Fibroblast of skin of right quadriceps (primary cell): ENCODE results near the gene MLF2.

ENCODE experiments used
- DNase-seq: peaks from one replicate; pipeline ENCODE4 v3.0.0-alpha.2; 2013

The MLF2 gene

DNA sequence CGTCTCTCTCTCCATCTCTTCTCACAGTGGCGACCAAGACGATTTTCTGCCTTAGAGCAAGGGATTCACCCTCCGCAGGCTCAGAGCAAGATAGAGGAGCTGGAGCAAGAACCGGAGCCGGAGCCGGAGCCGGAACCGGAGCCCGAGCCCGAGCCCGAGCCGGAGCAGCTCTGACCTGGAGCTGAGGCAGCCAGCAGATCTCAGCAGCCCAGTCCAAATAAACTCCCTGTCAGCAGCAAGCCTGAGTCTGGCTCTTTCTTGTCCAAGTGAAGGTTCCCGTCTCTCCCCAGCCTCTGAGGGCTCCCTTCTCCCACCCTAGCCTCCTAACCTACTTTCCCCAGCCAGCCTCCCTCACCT lies 25.3 kb upstream of the MLF2 start:
- DNase-seq = no peak

DNA sequence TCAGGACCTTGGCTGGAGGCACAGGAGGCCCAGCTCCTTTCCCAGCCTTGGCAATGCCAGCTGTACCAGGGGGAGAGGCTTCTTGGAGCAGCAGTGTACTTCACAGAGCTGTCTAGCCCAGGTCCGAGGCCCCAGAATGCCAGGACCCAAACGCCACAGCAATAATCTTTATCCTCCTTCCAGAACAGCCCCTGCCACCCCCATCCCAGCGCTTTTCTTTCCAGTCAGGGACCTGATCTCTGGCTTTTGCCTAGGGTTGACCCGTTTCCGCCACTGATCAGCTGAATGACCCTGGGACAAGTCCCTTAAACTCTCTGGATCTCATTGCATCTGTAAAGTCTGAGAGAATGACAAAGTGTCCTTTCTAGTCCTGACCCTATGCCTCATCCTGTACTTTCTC lies 24.4 kb upstream of the MLF2 start:
- DNase-seq = no peak

GRCh38 chr12:6775185-6776174 lies 22.5 kb upstream of the MLF2 start:
- DNase-seq = no peak

DNA sequence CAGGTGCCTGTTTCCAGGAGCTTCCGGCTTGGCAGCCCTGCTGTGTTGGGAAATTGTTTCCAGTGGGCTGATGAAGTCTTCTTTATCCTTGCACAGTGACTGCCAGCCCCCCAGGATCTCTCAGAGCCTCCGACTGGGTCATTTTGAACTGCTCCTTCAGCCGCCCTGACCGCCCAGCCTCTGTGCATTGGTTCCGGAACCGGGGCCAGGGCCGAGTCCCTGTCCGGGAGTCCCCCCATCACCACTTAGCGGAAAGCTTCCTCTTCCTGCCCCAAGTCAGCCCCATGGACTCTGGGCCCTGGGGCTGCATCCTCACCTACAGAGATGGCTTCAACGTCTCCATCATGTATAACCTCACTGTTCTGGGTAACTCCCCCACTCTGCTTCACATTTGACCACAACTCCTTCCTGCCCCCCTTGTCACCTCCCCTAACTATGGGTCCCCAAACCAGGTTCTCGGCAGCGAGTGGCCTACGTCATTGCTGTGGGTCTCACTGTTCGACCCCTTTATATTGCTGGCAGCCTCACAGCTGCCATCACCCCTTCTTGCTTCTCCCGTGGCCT lies 21.6 kb upstream of the MLF2 start:
- no peak for DNase-seq

- no peak for DNase-seq
Observed at GRCh38 chr12:6773590-6774351, 20.8 kb upstream of the MLF2 start.

DNA sequence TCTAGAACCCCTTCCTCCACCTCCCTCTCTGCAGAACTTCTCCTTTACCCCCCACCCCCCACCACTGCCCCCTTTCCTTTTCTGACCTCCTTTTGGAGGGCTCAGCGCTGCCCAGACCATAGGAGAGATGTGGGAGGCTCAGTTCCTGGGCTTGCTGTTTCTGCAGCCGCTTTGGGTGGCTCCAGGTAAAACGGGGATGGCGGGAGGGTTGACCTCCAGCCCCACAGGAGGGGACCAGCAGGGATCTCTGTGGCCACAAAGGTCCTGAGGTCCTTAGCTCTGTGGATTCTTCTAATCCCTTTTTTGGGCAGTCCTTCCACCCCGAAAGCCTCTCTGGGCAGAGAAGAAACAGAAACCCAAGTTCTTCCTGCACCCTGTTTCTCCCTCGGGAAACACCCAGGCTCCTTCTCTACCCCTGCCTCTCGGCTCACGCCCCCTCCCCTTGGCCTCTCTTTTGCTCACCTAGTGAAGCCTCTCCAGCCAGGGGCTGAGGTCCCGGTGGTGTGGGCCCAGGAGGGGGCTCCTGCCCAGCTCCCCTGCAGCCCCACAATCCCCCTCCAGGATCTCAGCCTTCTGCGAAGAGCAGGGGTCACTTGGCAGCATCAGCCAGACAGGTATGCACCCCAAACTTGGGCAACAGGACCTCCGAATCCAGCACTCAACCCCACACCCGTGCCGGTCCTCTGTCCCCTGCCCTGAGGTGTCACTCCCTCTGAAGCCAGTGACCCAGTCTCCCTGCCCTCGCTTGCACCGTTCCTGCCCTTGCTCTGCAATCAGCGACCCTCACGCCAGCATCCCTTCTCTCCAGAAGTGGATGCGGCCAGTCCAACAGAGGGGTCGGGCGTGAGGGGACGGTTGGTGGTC lies 20.0 kb upstream of the MLF2 start:
- no peak for DNase-seq

DNA sequence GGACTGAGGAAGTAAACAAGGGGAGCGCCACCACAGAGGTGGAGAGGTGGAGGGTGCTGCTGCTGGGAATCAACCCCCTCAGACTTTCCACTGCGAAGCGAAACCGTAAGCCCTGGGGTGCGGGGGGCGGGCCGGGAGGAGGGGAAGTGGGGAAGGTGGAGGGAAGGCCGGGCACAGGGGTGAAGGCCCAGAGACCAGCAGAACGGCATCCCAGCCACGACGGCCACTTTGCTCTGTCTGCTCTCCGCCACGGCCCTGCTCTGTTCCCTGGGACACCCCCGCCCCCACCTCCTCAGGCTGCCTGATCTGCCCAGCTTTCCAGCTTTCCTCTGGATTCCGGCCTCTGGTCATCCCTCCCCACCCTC lies 19.4 kb upstream of the MLF2 start, which contains the start of gene LAG3:
LAG3 (plus strand) TSS at position 190 of the 365 bp plus-strand sequence. CDS start 333 bp downstream, outside the sequence.
- no peak for DNase-seq

GRCh38 chr12:6771509-6772330 lies 18.8 kb upstream of the MLF2 start:
- no peak for DNase-seq

- no peak for DNase-seq
Observed at GRCh38 chr12:6771091-6771495, 18.2 kb upstream of the MLF2 start.

DNA sequence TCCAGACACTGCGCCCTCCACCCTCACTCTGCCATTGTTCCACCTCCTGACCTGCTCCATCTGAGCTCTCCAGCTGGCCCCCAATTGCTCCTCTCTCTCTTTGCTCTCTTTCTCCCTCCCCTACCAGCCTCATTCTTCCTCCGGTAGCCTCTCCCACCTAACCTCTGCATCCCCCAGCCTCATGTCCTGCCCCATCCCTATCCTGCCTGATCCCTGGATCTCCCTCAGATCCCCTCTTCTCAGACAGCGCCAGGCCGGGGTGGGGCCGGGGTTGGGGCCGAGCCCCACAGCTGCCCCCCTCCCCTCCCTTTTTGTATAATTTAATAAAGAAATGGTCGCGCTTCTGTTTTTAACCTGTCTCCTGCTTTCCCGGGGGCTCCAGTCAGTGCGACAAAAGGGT lies 17.7 kb upstream of the MLF2 start:
- no peak for DNase-seq

GRCh38 chr12:6770094-6770493 lies 17.2 kb upstream of the MLF2 start:
- no peak for DNase-seq

GRCh38 chr12:6769666-6770065 lies 16.7 kb upstream of the MLF2 start:
- DNase-seq = no peak

DNA sequence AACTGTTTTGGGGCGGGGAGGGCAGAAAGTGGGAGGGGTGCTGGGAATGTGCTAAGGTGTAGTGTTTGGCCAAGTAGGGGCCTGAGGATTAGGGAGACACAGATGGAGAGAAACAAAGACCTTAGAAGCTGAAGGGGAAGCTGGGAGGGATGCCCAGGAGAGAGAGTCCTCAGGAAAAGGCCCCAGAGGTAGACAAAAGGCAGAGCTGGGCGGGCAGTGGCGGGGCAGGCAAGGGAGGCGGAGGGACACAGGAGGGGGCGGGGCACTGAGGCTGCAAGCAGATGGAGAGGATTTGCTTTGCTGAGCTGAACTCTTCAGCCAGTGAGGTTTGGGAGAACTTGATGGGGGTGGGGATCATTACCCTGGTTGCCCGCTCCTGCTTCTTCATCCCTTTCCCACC lies 16.0 kb upstream of the MLF2 start:
- DNase-seq = peak; percentile 39

DNA sequence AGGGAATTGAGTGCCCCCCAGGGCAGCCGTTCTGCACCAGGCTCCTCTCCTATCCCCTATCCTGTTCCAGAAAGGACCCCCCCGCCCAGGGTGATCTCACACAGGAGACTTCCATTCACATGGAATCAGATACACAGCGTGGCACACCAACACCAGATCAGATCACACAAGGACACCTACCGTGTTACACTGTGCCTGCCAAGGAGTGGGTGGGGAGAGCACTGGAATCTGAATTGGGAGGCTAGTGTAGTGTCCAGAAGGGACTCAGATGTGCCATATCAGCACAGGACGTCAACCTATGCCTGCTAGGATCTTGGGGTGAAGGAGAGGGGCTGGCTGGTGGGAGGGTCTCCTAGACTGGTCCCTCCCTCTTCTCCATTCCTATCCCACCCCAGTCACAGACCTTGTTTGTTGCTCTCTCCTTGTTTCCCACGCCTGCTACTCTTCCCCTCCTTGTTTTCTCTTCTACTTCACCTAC lies 15.5 kb upstream of the MLF2 start:
- no peak for DNase-seq

GRCh38 chr12:6767353-6768319 lies 14.7 kb upstream of the MLF2 start:
- no peak for DNase-seq

DNA sequence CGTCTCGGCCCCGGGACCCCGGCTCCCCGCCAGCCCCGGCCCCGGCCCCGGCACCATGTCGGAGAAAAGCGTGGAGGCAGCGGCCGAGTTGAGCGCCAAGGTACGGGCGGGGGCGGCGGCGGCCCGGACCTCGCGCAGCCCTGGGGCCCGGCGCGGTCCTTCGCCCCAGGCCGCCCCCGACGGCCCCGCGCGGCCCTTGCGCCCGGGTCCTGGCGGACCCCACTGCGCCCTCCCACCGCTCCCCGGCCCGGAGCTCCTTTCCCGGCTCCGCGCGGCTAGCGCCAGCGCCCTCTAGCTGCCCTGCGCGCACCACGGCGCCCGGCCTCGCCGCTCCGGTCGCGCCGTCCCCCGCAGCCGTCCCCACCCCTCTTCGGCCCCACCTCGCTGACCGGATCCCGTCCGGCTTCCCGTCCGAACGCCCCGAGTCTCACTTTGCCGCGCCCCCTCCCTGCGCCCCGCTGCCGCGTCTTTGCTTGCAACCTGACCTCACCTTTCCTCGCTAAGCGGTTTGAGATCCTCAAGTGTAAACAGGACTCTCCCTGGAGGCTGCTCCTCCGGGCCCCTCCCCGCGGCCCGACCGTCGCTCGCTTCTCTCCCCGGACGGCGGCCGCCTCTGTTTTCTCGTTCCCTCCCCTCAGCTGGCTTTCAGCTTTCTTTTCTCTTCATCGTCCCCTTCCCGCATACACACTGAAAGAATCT lies 13.9 kb upstream of the MLF2 start:
- DNase-seq = peak; percentile 56

DNA sequence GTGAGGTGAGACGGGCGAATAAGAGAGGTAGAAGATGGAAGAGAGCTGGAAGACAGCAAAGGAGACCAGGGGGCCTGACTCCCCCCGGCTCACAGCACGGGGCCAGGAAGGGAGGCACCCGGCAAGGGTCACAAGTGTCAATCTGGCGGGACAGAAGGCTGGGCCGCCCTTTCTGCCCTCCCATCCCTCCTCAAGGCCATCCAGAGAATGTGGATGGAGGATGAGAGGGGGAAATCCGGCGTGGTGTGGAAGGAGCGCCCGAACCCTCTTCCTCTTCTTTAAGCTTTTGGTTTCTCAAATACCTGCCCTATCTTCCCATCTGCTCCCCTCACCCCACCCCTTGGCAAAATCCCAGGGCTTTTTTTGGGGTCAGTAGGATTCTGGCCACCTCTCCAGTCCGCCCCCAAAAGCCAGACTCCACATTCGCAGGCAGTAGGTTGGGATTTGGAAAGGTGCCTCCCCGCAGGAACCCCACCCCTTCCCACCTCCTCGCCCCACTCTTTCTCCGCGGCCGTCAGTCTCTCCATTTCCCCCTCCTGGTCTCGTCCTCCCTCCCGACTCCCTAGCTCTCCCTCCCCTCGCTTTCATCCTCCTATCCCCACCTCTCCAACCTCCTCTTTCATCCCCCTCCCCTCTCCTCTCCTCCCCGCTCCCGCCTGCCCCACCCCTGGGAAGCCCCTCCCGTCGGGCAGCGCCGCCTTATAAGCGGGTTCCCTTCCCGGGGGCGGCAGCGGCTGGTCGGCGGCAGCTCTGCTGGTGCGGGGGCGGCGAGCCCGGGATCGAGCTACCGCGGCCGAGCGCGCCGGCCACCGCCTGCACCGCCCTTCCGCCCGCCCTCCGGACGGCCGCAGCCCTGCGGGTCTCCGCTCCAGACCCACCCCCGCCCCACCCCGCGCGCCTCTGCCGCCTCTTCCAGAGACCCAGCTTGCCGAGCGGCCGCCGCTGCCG lies 13.0 kb upstream of the MLF2 start, which contains the start of gene PTMS:
PTMS (plus strand) TSS at position 730 of the 948 bp plus-strand sequence. CDS start 343 bp downstream, outside the sequence.
- DNase-seq = peak; percentile 97

- DNase-seq = no peak
Observed at GRCh38 chr12:6765048-6765633, 12.2 kb upstream of the MLF2 start.
